SK-N-MC (cell line): ENCODE measurements around the gene PMPCA.

Experiments used
- EZH2 ChIP-seq: fragments of 200-600 bp; sonication (generic); IDR thresholded peaks from one replicate; pipeline ENCODE4 v1.6.1; 2017; ENCODE audit warnings: antibody characterized with exemption
- FOXP2 ChIP-seq: optimal IDR thresholded peaks from 2 replicates; pipeline ENCODE3; 2011; ENCODE audit warnings: mild to moderate bottlenecking, moderate library complexity; ENCODE audit not compliant: insufficient read depth; ENCODE audit errors: extremely low read length, control extremely low read depth
- POLR2AphosphoS5 ChIP-seq: IDR thresholded peaks from 2 replicates; pipeline ENCODE4 v1.6.1; 2012; ENCODE audit warnings: mild to moderate bottlenecking, low read depth, low read length, borderline replicate concordance

DNA sequence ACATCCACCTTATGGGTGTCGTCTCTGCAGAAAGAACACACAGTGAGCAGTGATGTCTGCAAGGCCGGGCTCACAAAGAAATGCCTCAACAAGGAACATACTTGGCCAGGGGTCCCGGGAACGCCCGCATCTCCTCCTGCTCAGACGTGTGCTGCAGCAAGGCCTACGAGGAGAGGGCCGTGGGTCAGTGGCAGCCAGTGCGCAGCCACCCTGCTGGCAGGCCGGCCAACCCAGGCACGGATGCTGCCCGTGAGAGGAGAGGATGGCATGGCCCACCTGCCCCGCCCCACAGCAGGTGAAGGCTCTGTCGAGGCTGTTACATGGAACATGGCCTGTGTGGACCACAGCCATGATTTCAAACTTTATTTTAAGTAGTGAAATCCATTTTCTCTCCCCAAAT lies 53.1 kb downstream of the PMPCA start:
- TF ChIP-seq EZH2, result no peak
- no peak for TF ChIP-seq POLR2AphosphoS5
- TF ChIP-seq FOXP2, result no peak
